ENCODE data around the gene TSPAN9.

DNA sequence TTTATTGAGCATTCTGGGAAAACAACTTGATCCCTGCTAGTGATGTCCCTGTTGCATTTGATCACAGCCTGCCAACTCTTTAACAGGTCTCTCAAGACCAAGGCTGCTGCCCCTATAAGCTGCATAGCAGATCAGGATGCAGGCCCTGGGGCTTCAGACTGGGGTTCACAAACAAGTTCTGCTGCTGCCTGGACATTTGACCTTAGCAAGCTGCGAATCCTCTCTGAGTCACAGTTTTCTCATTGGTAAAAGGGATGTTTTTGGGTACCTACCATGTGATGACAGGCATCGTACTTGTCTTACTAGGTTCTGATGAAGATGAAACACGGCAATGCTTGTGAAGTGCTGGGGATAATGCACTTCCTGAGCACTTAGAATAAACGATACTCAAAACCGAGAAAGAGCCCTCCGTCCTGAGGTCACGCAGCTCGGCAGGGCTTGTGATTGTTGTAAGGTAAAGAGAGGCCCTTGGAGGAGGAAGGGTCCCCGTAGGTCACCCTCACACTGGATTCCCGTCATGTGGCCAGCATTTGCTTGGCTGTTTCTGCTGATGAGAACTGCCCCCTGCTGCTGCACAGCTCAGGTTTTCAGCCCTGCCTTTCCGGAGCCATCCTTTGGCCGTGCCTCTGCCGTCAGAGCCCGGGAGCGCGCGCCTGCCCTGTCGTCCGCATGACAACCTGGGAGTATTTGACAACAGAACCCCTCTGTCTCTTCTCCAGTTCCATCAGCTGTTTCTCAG is 39.1 kb downstream of the TSPAN9 start:
- TF ChIP-seq POLR2AphosphoS5 (IDR thresholded peaks at IDR 0.05; ENCODE audit: low read length) (no peak), JUND (IDR thresholded peaks at IDR 0.05; ENCODE audit: low read depth, low read length) (no peak), HDGF (IDR thresholded peaks at IDR 0.05) (no peak), HCFC1 (IDR thresholded peaks at IDR 0.05; ENCODE audit: low read length) (no peak), MYB (IDR thresholded peaks at IDR 0.05; ENCODE audit: borderline replicate concordance, low read depth, low read length) (no peak), BACH1 (IDR thresholded peaks at IDR 0.05; ENCODE audit: borderline replicate concordance) (no peak), POLR2A (IDR thresholded peaks at IDR 0.05; ENCODE audit: low read depth, low read length) (no peak), NFIC (IDR thresholded peaks at IDR 0.05; ENCODE audit: low read depth, low read length) (no peak), POLR2AphosphoS2 (IDR thresholded peaks at IDR 0.05; ENCODE audit: low read depth, low read length) (no peak)
- TF ChIP-seq, protein P1, sequence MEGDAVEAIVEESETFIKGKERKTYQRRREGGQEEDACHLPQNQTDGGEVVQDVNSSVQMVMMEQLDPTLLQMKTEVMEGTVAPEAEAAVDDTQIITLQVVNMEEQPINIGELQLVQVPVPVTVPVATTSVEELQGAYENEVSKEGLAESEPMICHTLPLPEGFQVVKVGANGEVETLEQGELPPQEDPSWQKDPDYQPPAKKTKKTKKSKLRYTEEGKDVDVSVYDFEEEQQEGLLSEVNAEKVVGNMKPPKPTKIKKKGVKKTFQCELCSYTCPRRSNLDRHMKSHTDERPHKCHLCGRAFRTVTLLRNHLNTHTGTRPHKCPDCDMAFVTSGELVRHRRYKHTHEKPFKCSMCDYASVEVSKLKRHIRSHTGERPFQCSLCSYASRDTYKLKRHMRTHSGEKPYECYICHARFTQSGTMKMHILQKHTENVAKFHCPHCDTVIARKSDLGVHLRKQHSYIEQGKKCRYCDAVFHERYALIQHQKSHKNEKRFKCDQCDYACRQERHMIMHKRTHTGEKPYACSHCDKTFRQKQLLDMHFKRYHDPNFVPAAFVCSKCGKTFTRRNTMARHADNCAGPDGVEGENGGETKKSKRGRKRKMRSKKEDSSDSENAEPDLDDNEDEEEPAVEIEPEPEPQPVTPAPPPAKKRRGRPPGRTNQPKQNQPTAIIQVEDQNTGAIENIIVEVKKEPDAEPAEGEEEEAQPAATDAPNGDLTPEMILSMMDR (IDR thresholded peaks at IDR 0.05 in 2 of 3, conservative IDR thresholded peaks at IDR 0.05 in 1 of 3; ENCODE audit: control insufficient read depth in 2 of 3, extremely low read depth in 1 of 3, insufficient read depth in 1 of 3, low read depth in 3 of 3, low read length in 3 of 3), result no peak
- TF ChIP-seq, protein P2, sequence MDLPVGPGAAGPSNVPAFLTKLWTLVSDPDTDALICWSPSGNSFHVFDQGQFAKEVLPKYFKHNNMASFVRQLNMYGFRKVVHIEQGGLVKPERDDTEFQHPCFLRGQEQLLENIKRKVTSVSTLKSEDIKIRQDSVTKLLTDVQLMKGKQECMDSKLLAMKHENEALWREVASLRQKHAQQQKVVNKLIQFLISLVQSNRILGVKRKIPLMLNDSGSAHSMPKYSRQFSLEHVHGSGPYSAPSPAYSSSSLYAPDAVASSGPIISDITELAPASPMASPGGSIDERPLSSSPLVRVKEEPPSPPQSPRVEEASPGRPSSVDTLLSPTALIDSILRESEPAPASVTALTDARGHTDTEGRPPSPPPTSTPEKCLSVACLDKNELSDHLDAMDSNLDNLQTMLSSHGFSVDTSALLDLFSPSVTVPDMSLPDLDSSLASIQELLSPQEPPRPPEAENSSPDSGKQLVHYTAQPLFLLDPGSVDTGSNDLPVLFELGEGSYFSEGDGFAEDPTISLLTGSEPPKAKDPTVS (IDR thresholded peaks at IDR 0.05; ENCODE audit: low read depth, low read length), result no peak
- TF ChIP-seq, protein P3, sequence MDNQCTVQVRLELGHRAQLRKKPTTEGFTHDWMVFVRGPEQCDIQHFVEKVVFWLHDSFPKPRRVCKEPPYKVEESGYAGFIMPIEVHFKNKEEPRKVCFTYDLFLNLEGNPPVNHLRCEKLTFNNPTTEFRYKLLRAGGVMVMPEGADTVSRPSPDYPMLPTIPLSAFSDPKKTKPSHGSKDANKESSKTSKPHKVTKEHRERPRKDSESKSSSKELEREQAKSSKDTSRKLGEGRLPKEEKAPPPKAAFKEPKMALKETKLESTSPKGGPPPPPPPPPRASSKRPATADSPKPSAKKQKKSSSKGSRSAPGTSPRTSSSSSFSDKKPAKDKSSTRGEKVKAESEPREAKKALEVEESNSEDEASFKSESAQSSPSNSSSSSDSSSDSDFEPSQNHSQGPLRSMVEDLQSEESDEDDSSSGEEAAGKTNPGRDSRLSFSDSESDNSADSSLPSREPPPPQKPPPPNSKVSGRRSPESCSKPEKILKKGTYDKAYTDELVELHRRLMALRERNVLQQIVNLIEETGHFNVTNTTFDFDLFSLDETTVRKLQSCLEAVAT (IDR thresholded peaks at IDR 0.05), result no peak
- TF ChIP-seq, protein P4, sequence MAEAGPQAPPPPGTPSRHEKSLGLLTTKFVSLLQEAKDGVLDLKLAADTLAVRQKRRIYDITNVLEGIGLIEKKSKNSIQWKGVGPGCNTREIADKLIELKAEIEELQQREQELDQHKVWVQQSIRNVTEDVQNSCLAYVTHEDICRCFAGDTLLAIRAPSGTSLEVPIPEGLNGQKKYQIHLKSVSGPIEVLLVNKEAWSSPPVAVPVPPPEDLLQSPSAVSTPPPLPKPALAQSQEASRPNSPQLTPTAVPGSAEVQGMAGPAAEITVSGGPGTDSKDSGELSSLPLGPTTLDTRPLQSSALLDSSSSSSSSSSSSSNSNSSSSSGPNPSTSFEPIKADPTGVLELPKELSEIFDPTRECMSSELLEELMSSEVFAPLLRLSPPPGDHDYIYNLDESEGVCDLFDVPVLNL (IDR thresholded peaks at IDR 0.05; ENCODE audit: low read depth, low read length), result no peak
